ENCODE results near the gene ASRGL1. TPM values are rescaled to one million over a fixed set of nuclear protein-coding genes. Genes with fewer than 3 reads are reported as not detected.

Gene ASRGL1
- total RNA-seq, 5 donors from 2014 or later (not counting 1 experiment from before 2014, with no cell fraction given), result 0.88 to 2.6 (median 1.9) TPM

- Histone ChIP-seq H3K4me1 (ENCODE audit: control insufficient read depth in 1 of 2, extremely low read depth in 1 of 2, insufficient read depth in 2 of 2, low read length in 2 of 2) (peaks cover 0 to under 1% of the 10 kb centered on the region in 2 experiments), H3K9me3 (no peaks in the 10 kb centered on the region), H3K4me3 (ENCODE audit: control insufficient read depth in 1 of 2, extremely low read depth in 1 of 2, low read length in 1 of 2) (no peak overlapping the region), H3K27me3 (replicated peaks in 1 of 2; ENCODE audit: control insufficient read depth in 2 of 2, extremely low read depth in 1 of 2, insufficient read depth in 2 of 2, low read length in 1 of 2) (peaks cover 0 to 6% of the 10 kb centered on the region in 2 experiments), H3K27ac (ENCODE audit: low read length) (no peak overlapping the region), H3K36me3 (ENCODE audit: control insufficient read depth in 2 of 2, extremely low read depth in 1 of 2, insufficient read depth in 1 of 2, low read length in 1 of 2) (no peaks in the 10 kb centered on the region)
- Mint-ChIP-seq H3K4me1 (peaks cover 0 to 2% (median under 1%) of the 10 kb centered on the region in 3 donors), H3K27me3 (no peaks in the 10 kb centered on the region), H3K36me3 (no peaks in the 10 kb centered on the region), H3K9me3 (no peaks in the 10 kb centered on the region), H3K4me3 (no peak overlapping the region), H3K27ac (no peak overlapping the region)
- ChIA-PET CTCF (no interaction called here), POLR2A (interaction anchor here in 1 of 2 donors (0.7 kb wide), 1 partner anchor 37 kb away, joined by 5 read pairs; no protein-coding TSS in a partner anchor)
- ATAC-seq (replicated peaks in 1 of 4), result no peak
- no peak for DNase-seq
- no CpG with 5 or more reads among the region's 5 CpGs for WGBS (ENCODE audit: insufficient coverage)
Observed at GRCh38 chr11:62419314-62419929, 82.2 kb downstream of the ASRGL1 start.

GRCh38 chr11:62419943-62420342, 82.7 kb downstream of the ASRGL1 start:
- Histone ChIP-seq H3K4me1 (ENCODE audit: control insufficient read depth in 1 of 2, extremely low read depth in 1 of 2, insufficient read depth in 2 of 2, low read length in 2 of 2) (peaks cover 0 to 6% of the 10 kb centered on the region in 2 experiments), H3K4me3 (ENCODE audit: control insufficient read depth in 1 of 2, extremely low read depth in 1 of 2, low read length in 1 of 2) (no peak overlapping the region), H3K27ac (ENCODE audit: low read length) (no peak overlapping the region), H3K27me3 (replicated peaks in 1 of 2; ENCODE audit: control insufficient read depth in 2 of 2, extremely low read depth in 1 of 2, insufficient read depth in 2 of 2, low read length in 1 of 2) (peaks cover 0 to 8% of the 10 kb centered on the region in 2 experiments), H3K9me3 (no peaks in the 10 kb centered on the region), H3K36me3 (ENCODE audit: control insufficient read depth in 2 of 2, extremely low read depth in 1 of 2, insufficient read depth in 1 of 2, low read length in 1 of 2) (no peaks in the 10 kb centered on the region)
- ATAC-seq (replicated peaks in 1 of 4) (no peak), DNase-seq (no peak)
- POLR2A ChIA-PET, result no interaction called here
- Mint-ChIP-seq H3K36me3 (no peaks in the 10 kb centered on the region), H3K27me3 (no peaks in the 10 kb centered on the region), H3K27ac (no peak overlapping the region), H3K4me1 (peaks cover 4 to 8% (median 5%) of the 10 kb centered on the region in 3 donors), H3K4me3 (no peak overlapping the region), H3K9me3 (no peaks in the 10 kb centered on the region)
- CTCF ChIA-PET, result no interaction called here
- no CpG with 5 or more reads among the region's 1 CpG for WGBS (ENCODE audit: insufficient coverage)

DNA sequence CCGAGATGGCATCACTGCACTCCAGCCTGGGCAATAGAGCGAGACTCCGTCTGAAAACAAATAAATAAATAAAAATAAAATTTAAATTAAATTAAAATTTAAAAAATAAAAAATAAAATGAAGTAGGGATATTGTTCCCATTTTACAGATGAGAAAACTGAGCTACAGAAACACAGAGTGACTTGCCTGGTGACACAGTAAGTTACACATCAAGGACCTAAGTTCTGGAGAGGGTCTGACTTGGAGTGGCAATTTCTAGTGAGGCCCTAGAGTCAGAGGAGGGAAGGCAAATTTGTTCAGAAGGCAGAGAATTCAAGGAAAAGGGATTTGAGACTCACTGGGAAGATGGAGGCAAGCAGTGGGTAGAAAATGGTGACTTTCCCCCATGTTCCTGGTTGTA, 83.6 kb downstream of the ASRGL1 start:
- H3K4me3 Mint-ChIP-seq, result no peak overlapping the region
- no peaks in the 10 kb centered on the region for H3K36me3 Mint-ChIP-seq
- Histone ChIP-seq H3K27me3 (replicated peaks in 1 of 2; ENCODE audit: control insufficient read depth in 2 of 2, extremely low read depth in 1 of 2, insufficient read depth in 2 of 2, low read length in 1 of 2) (peaks cover 0 to 5% of the 10 kb centered on the region in 2 experiments), H3K4me3 (ENCODE audit: control insufficient read depth in 1 of 2, extremely low read depth in 1 of 2, low read length in 1 of 2) (no peak overlapping the region), H3K4me1 (ENCODE audit: control insufficient read depth in 1 of 2, extremely low read depth in 1 of 2, insufficient read depth in 2 of 2, low read length in 2 of 2) (peaks cover 0 to 7% of the 10 kb centered on the region in 2 experiments), H3K27ac (ENCODE audit: low read length) (no peak overlapping the region), H3K9me3 (no peaks in the 10 kb centered on the region), H3K36me3 (ENCODE audit: control insufficient read depth in 2 of 2, extremely low read depth in 1 of 2, insufficient read depth in 1 of 2, low read length in 1 of 2) (no peaks in the 10 kb centered on the region)
- H3K27me3 Mint-ChIP-seq, result no peaks in the 10 kb centered on the region
- ATAC-seq (replicated peaks in 1 of 4) (no peak), DNase-seq (no peak)
- WGBS (ENCODE audit: insufficient coverage), result no CpG with 5 or more reads among the region's 3 CpGs
- no peak overlapping the region for H3K27ac Mint-ChIP-seq
- H3K4me1 Mint-ChIP-seq, result peaks cover 4 to 8% (median 5%) of the 10 kb centered on the region in 3 donors
- CTCF ChIA-PET, result no interaction called here
- H3K9me3 Mint-ChIP-seq, result no peaks in the 10 kb centered on the region
- POLR2A ChIA-PET, result no interaction called here

GRCh38 chr11:62421996-62422395, 84.7 kb downstream of the ASRGL1 start:
- no peak overlapping the region for H3K4me3 ChIP-seq (ENCODE audit: control insufficient read depth in 1 of 2, extremely low read depth in 1 of 2, low read length in 1 of 2)
- POLR2A ChIA-PET, result interaction anchor here (0.5 to 0.6 kb wide), 2 partner anchors 33 to 40 kb away, joined by 3 to 7 read pairs; no protein-coding TSS in a partner anchor
- Mint-ChIP-seq H3K36me3 (no peaks in the 10 kb centered on the region), H3K9me3 (no peaks in the 10 kb centered on the region), H3K27me3 (no peaks in the 10 kb centered on the region), H3K27ac (no peak overlapping the region), H3K4me3 (no peak overlapping the region), H3K4me1 (peaks cover 14 to 19% (median 15%) of the 10 kb centered on the region in 3 donors)
- 88% methylated on average over 6 of the region's 7 CpGs for WGBS (ENCODE audit: insufficient coverage)
- no peak overlapping the region for H3K27ac ChIP-seq (ENCODE audit: low read length)
- H3K27me3 ChIP-seq (replicated peaks in 1 of 2; ENCODE audit: control insufficient read depth in 2 of 2, extremely low read depth in 1 of 2, insufficient read depth in 2 of 2, low read length in 1 of 2), result peaks cover 0 to 5% of the 10 kb centered on the region in 2 experiments
- ATAC-seq (replicated peaks in 1 of 4), result no peak
- peaks cover 8 to 16% of the 10 kb centered on the region in 2 experiments for H3K4me1 ChIP-seq (ENCODE audit: control insufficient read depth in 1 of 2, extremely low read depth in 1 of 2, insufficient read depth in 2 of 2, low read length in 2 of 2)
- DNase-seq, result no peak
- CTCF ChIA-PET, result interaction anchor here (0.6 to 0.9 kb wide), 5 partner anchors 75 to 1935 kb away, joined by 3 to 5 read pairs (median 3); no protein-coding TSS in a partner anchor
- H3K9me3 ChIP-seq, result no peaks in the 10 kb centered on the region
- H3K36me3 ChIP-seq (ENCODE audit: control insufficient read depth in 2 of 2, extremely low read depth in 1 of 2, insufficient read depth in 1 of 2, low read length in 1 of 2), result no peaks in the 10 kb centered on the region

GRCh38 chr11:62423012-62423411, 85.8 kb downstream of the ASRGL1 start:
- Mint-ChIP-seq H3K36me3 (no peaks in the 10 kb centered on the region), H3K4me1 (peaks cover 22 to 29% (median 24%) of the 10 kb centered on the region in 3 donors), H3K9me3 (no peaks in the 10 kb centered on the region), H3K27me3 (no peaks in the 10 kb centered on the region), H3K4me3 (no peak overlapping the region), H3K27ac (no peak overlapping the region)
- no peaks in the 10 kb centered on the region for H3K36me3 ChIP-seq (ENCODE audit: control insufficient read depth in 2 of 2, extremely low read depth in 1 of 2, insufficient read depth in 1 of 2, low read length in 1 of 2)
- H3K4me1 ChIP-seq (ENCODE audit: control insufficient read depth in 1 of 2, extremely low read depth in 1 of 2, insufficient read depth in 2 of 2, low read length in 2 of 2), result peaks cover 14 to 24% of the 10 kb centered on the region in 2 experiments
- 86% methylated on average over 1 of the region's 4 CpGs for WGBS (ENCODE audit: insufficient coverage)
- peaks cover 0 to 5% of the 10 kb centered on the region in 2 experiments for H3K27me3 ChIP-seq (replicated peaks in 1 of 2; ENCODE audit: control insufficient read depth in 2 of 2, extremely low read depth in 1 of 2, insufficient read depth in 2 of 2, low read length in 1 of 2)
- ATAC-seq (replicated peaks in 1 of 4), result no peak
- no peaks in the 10 kb centered on the region for H3K9me3 ChIP-seq
- CTCF ChIA-PET, result interaction anchor here (0.6 to 1.2 kb wide), 5 partner anchors 24 to 483 kb away, joined by 3 to 6 read pairs (median 3); no protein-coding TSS in a partner anchor
- POLR2A ChIA-PET, result interaction anchor here in 1 of 2 donors (0.6 kb wide), 2 partner anchors 17 to 168 kb away, joined by 3 to 16 read pairs; partner anchors contain the start of gene TUT1
- no peak for DNase-seq
- no peak overlapping the region for H3K27ac ChIP-seq (ENCODE audit: low read length)
- no peak overlapping the region for H3K4me3 ChIP-seq (ENCODE audit: control insufficient read depth in 1 of 2, extremely low read depth in 1 of 2, low read length in 1 of 2)

DNA sequence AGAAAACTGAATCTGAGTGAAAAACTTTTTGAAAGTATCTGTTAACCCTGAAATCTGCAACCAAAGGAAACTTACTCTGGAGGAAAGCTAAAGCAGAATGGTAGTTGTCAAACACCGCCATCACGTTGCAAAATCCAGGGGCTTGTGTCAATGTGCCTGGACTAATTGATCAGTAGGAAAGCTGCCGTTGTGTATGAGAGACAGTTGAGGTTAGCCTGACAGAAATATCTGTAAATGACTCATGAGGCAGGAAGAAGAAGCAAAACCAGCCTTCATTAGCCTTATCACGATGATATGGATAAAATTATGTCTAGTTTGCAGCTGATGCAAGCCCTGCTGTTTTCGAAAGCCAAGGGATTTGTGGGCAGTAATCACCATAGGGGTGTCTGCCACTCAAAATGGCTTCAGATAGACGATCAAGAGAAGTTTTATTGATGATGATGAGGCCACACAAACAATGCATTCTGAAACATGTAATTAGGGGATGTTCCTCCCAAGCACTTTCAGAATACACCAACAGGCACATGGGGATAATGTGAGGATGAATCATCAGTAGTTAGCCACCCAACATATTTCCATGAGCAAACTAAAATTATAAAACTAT, 90.5 kb downstream of the ASRGL1 start:
- Histone ChIP-seq H3K36me3 (ENCODE audit: control insufficient read depth in 2 of 2, extremely low read depth in 1 of 2, insufficient read depth in 1 of 2, low read length in 1 of 2) (no peaks in the 10 kb centered on the region), H3K4me3 (ENCODE audit: control insufficient read depth in 1 of 2, extremely low read depth in 1 of 2, low read length in 1 of 2) (no peak overlapping the region), H3K27ac (ENCODE audit: low read length) (peak overlapping the region; percentile 16), H3K27me3 (replicated peaks in 1 of 2; ENCODE audit: control insufficient read depth in 2 of 2, extremely low read depth in 1 of 2, insufficient read depth in 2 of 2, low read length in 1 of 2) (peaks cover 0 to 5% of the 10 kb centered on the region in 2 experiments), H3K4me1 (ENCODE audit: control insufficient read depth in 1 of 2, extremely low read depth in 1 of 2, insufficient read depth in 2 of 2, low read length in 2 of 2) (peaks cover 16 to 24% of the 10 kb centered on the region in 2 experiments), H3K9me3 (no peaks in the 10 kb centered on the region)
- no peaks in the 10 kb centered on the region for H3K27me3 Mint-ChIP-seq
- H3K36me3 Mint-ChIP-seq, result no peaks in the 10 kb centered on the region
- ChIA-PET POLR2A (interaction anchor here in 1 of 2 donors (0.5 kb wide), 1 partner anchor 86 kb away, joined by 3 read pairs; no protein-coding TSS in a partner anchor), CTCF (interaction anchor here in 1 of 2 donors (0.6 to 1.6 kb wide), 4 partner anchors 52 to 133 kb away, joined by 3 to 5 read pairs (median 4); no protein-coding TSS in a partner anchor)
- H3K4me3 Mint-ChIP-seq, result peak overlapping the region; percentile 8 to 60 (median 21)
- WGBS (ENCODE audit: insufficient coverage), result 86% methylated on average over 2 of the region's 6 CpGs
- no peaks in the 10 kb centered on the region for H3K9me3 Mint-ChIP-seq
- peaks cover 30 to 67% (median 49%) of the 10 kb centered on the region in 3 donors for H3K4me1 Mint-ChIP-seq
- peak overlapping the region; percentile 55 to 91 for H3K27ac Mint-ChIP-seq
- ATAC-seq (replicated peaks in 1 of 4) (peak in 1 of 4 experiments; percentile 17), DNase-seq (no peak)

Data from T-cell (primary cell).